HG03103 (cell line): ENCODE results near the gene CIAPIN1.
"Not testable (repeated sequence)": the region's sequence is repeated elsewhere in the genome, so short reads cannot be mapped to it uniquely, and the experiment has no call there.

ENCODE experiments used
- ATAC-seq: cut with Tn5 transposase; IDR thresholded peaks from one replicate; pipeline ENCODE4 v1.9.1; 2021; ENCODE audit warnings: low read depth; ENCODE audit not compliant: unreplicated experiment

CIAPIN1 gene

GRCh38 chr16:57407521-57408353 is 39.4 kb downstream of the CIAPIN1 start:
- ATAC-seq: no peak

- ATAC-seq: no peak
These were observed 40.3 kb downstream of the CIAPIN1 start for GRCh38 chr16:57406881-57407280.

- ATAC-seq: no peak
These were observed 42.1 kb downstream of the CIAPIN1 start for GRCh38 chr16:57405097-57405496.

GRCh38 chr16:57403965-57404817 is 43.0 kb downstream of the CIAPIN1 start, which contains the start of gene CCL17:
TSS of gene CCL17 (plus strand) at chr16:57404767. CDS start at chr16:57413933, 9,166 bp downstream.
- no peak for ATAC-seq

- ATAC-seq: no peak
These were observed 45.1 kb downstream of the CIAPIN1 start for GRCh38 chr16:57401943-57402640.

- ATAC-seq: not testable (repeated sequence)
These were observed 49.7 kb downstream of the CIAPIN1 start for GRCh38 chr16:57397493-57397892.

- no peak for ATAC-seq
These were observed 50.4 kb downstream of the CIAPIN1 start for GRCh38 chr16:57396786-57397185.

GRCh38 chr16:57395026-57395425 is 52.2 kb downstream of the CIAPIN1 start:
- ATAC-seq: no peak

- ATAC-seq: no peak
These were observed 52.7 kb downstream of the CIAPIN1 start for GRCh38 chr16:57394444-57394843.

- no peak for ATAC-seq
These were observed 54.5 kb downstream of the CIAPIN1 start for GRCh38 chr16:57392694-57393093.

GRCh38 chr16:57391708-57392107 is 55.5 kb downstream of the CIAPIN1 start:
- no peak for ATAC-seq

GRCh38 chr16:57391300-57391699 is 55.9 kb downstream of the CIAPIN1 start:
- ATAC-seq: no peak

- ATAC-seq: no peak
These were observed 56.4 kb downstream of the CIAPIN1 start for GRCh38 chr16:57390636-57391295.

GRCh38 chr16:57389087-57389468 is 58.1 kb downstream of the CIAPIN1 start:
- ATAC-seq: no peak

GRCh38 chr16:57388359-57389086 is 58.7 kb downstream of the CIAPIN1 start:
- no peak for ATAC-seq

- no peak for ATAC-seq
These were observed 59.4 kb downstream of the CIAPIN1 start for GRCh38 chr16:57387598-57388354.

GRCh38 chr16:57386381-57386951 is 60.7 kb downstream of the CIAPIN1 start:
- no peak for ATAC-seq

- no peak for ATAC-seq
These were observed 62.1 kb downstream of the CIAPIN1 start for GRCh38 chr16:57385083-57385482.
